Caco-2 (cell line): Measurements from ENCODE around the gene SLC39A11. TPM values are rescaled to one million over a fixed set of nuclear protein-coding genes. Genes with fewer than 3 reads are reported as not detected.

Experiments
- BruUV-seq: library from RNA; stranded (reverse); fragments of 400-500 nt; replicated peaks from 2 replicates; lab custom pipeline; 2021; lab: Mats Ljungman, UMichigan
- CTCF ChIA-PET: fragments of 300-600 bp; sonication (Branson Sonifier 250); formaldehyde crosslinking; loops from one replicate; lab custom pipeline; 2022; ENCODE audit warnings: antibody characterized with exemption; lab: Charles Lee
- POLR2A ChIA-PET: fragments of 300-600 bp; sonication (Branson Sonifier 250); formaldehyde crosslinking; loops from one replicate; lab custom pipeline; 2022; ENCODE audit warnings: antibody characterized with exemption; lab: Charles Lee
- DNase-seq, 2 experiments: peaks; one replicate each; pipeline versions ENCODE4 v3.0.0 to v3.0.0-alpha.2; 2020 to 2022
- H3K27me3 ChIP-seq: replicated peaks from 2 replicates; pipeline ENCODE4 v1.6.0; 2011; ENCODE audit warnings: low read length; ENCODE audit not compliant: control insufficient read depth, insufficient read depth
- H3K36me3 ChIP-seq: 2 replicates; pipeline ENCODE4 v1.5.1; 2011; ENCODE audit warnings: low read length; ENCODE audit not compliant: control insufficient read depth, insufficient read depth
- H3K4me1 ChIP-seq: fragments of 250-450 bp; sonication (Bioruptor Pico); 2 replicates; pipeline ENCODE4 v1.5.1; 2020; ENCODE audit warnings: mild to moderate bottlenecking
- H3K4me3 ChIP-seq: 2 replicates; pipeline ENCODE4 v1.5.1; 2011; ENCODE audit warnings: low read depth, mild to moderate bottlenecking, control low read depth, low read length
- H3K9me3 ChIP-seq: fragments of 250-450 bp; sonication (Bioruptor Pico); 2 replicates; pipeline ENCODE4 v1.5.1; 2020; ENCODE audit warnings: mild to moderate bottlenecking, moderate library complexity
- H3K27ac Mint-ChIP-seq: one replicate; pipeline ENCODE4 v1.8.0; 2022; ENCODE audit warnings: mixed read lengths; ENCODE audit not compliant: unreplicated experiment
- H3K27me3 Mint-ChIP-seq: one replicate; pipeline ENCODE4 v1.8.0; 2022; ENCODE audit warnings: mixed read lengths; ENCODE audit not compliant: insufficient read depth, unreplicated experiment
- H3K36me3 Mint-ChIP-seq: one replicate; pipeline ENCODE4 v1.8.0; 2022; ENCODE audit warnings: mild to moderate bottlenecking, mixed read lengths; ENCODE audit not compliant: insufficient read depth, unreplicated experiment
- H3K4me1 Mint-ChIP-seq: one replicate; pipeline ENCODE4 v1.8.0; 2022; ENCODE audit warnings: low read depth, mixed read lengths; ENCODE audit not compliant: unreplicated experiment
- H3K4me3 Mint-ChIP-seq: one replicate; pipeline ENCODE4 v1.8.0; 2022; ENCODE audit warnings: mild to moderate bottlenecking, moderate library complexity, mixed read lengths; ENCODE audit not compliant: unreplicated experiment
- H3K9me3 Mint-ChIP-seq: one replicate; pipeline ENCODE4 v1.8.0; 2022; ENCODE audit warnings: mixed read lengths; ENCODE audit not compliant: unreplicated experiment
- CTCF ChIP-seq, 2 experiments: fragments of 200-600 bp in 1 of 2; IDR thresholded peaks; 1 replicate in 1 of 2; 2 replicates in 1 of 2; pipeline versions ENCODE4 v1.5.1 to v1.8.0; 2011 to 2022; ENCODE audit warnings: antibody characterized with exemption in 1 of 2, control low read depth in 1 of 2, inconsistent platforms in 1 of 2, low read depth in 1 of 2, low read length in 1 of 2, mild to moderate bottlenecking in 1 of 2, moderate library complexity in 1 of 2; ENCODE audit not compliant: insufficient read depth in 1 of 2, severe bottlenecking in 1 of 2, unreplicated experiment in 1 of 2
- intact Hi-C: fragments of 100-400 bp; cut with micrococcal nuclease; formaldehyde crosslinking; loops from one replicate; pipeline ENCODE4 v1.10.0; 2022; ENCODE audit not compliant: unreplicated experiment
- total RNA-seq: library from RNA; stranded (reverse); gene quantifications from 2 replicates; pipeline ENCODE4 v1.2.3, GENCODE V29; 2022

Gene SLC39A11
- total RNA-seq, 1 experiment from 2014 or later: 26.4 TPM

DNA sequence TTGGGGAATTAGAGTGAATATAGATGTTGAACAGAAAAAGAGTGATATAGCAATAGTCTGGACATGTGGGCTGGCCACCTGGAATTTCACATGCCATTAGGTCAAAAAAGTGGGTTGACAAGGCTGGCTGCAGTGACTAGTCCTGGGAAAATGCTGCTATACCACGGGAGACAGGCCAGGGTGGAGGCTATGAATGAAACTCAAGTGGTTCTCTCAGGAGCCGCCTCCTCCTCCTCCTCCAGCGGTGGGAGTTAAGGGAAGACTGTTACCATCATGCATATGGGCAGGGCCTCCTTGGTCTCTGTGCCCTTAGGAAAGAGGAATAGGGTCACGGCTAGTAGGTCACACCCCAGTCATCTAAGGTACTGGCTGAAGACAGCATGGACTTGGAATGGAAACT is 448.0 kb downstream of the SLC39A11 start:
- H3K4me3 ChIP-seq: no peak overlapping the region
- TF ChIP-seq CTCF (IDR thresholded peaks at IDR 0.05; ENCODE audit: insufficient read depth in 1 of 2, low read depth in 1 of 2, low read length in 1 of 2, severe bottlenecking in 1 of 2, unreplicated experiment in 1 of 2): no peak
- no TSS peak for BruUV-seq
- peaks cover 12% of the 10 kb centered on the region for H3K9me3 ChIP-seq
- no peak for DNase-seq
- POLR2A ChIA-PET: no interaction called here
- H3K4me1 Mint-ChIP-seq: no peaks in the 10 kb centered on the region
- CTCF ChIA-PET: interaction anchor here (2.3 kb wide), 1 partner anchor 88 kb away, joined by 9 read pairs; no protein-coding TSS in a partner anchor
- no peak overlapping the region for H3K4me3 Mint-ChIP-seq
- no peaks in the 10 kb centered on the region for H3K9me3 Mint-ChIP-seq
- no peaks in the 10 kb centered on the region for H3K27me3 ChIP-seq
- H3K27me3 Mint-ChIP-seq: no peaks in the 10 kb centered on the region
- no peaks in the 10 kb centered on the region for H3K36me3 ChIP-seq
- peaks cover 5% of the 10 kb centered on the region for H3K36me3 Mint-ChIP-seq
- no peak overlapping the region for H3K27ac Mint-ChIP-seq
- intact Hi-C loops: no loop called here
- peaks cover 8% of the 10 kb centered on the region for H3K4me1 ChIP-seq

DNA sequence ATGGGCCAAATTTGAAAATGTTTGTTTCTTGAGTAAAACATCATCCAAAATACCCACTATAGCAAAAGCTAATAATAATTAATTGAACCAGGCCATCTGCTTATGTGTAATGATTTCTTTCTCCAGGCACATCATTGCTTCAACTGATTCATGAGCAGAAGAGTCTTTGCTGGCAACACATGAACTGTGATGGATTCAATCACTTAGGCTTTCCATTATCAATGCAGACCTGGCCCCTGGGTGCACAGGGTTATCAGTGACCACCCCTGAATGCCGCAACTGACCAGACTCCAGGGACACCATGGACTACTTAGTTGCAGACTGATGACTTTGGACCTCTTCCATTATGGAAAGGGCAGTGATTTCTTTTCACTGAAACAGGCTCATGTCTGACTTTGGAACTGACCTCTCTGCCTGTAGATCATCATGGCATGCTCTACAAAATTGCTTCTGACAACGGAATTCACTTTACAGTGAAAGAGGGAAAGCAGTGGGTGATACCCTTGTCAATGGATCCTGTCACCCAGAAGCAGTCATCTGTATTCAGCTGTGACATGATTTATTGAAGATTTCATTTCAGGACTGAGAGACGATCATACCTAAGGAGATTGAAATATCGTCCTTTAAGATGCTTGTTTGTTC is 448.8 kb downstream of the SLC39A11 start:
- H3K4me1 Mint-ChIP-seq: no peaks in the 10 kb centered on the region
- H3K4me1 ChIP-seq: peaks cover 16% of the 10 kb centered on the region
- no peak overlapping the region for H3K4me3 ChIP-seq
- ChIA-PET CTCF (no interaction called here), POLR2A (no interaction called here)
- no peak for TF ChIP-seq CTCF (IDR thresholded peaks at IDR 0.05; ENCODE audit: insufficient read depth in 1 of 2, low read depth in 1 of 2, low read length in 1 of 2, severe bottlenecking in 1 of 2, unreplicated experiment in 1 of 2)
- H3K36me3 ChIP-seq: no peaks in the 10 kb centered on the region
- BruUV-seq: no TSS peak
- no peaks in the 10 kb centered on the region for H3K9me3 Mint-ChIP-seq
- H3K27me3 Mint-ChIP-seq: no peaks in the 10 kb centered on the region
- H3K36me3 Mint-ChIP-seq: peaks cover 5% of the 10 kb centered on the region
- H3K27me3 ChIP-seq: no peaks in the 10 kb centered on the region
- no peak overlapping the region for H3K4me3 Mint-ChIP-seq
- no peak overlapping the region for H3K27ac Mint-ChIP-seq
- intact Hi-C loops: no loop called here
- no peak for DNase-seq
- peaks cover 12% of the 10 kb centered on the region for H3K9me3 ChIP-seq

DNA sequence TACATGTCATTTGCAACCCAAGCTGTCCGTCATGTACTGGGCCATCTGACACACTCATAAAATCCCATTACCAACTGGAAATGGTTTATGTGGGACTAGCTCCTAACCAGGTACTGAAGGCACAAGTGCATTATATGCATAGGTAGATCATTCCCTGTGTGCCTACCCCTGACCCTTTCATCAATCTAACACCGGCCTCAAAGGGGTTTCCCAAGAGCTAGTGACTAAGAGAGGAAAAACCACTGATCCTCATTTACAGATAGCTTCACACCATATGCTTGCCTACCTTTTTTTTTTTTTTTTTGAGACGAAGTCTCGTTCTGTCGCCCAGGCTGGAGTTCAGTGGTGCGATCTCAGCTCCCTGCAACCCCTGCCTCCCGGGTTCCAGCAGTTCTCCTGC is 449.8 kb downstream of the SLC39A11 start:
- Mint-ChIP-seq H3K36me3 (peaks cover 5% of the 10 kb centered on the region), H3K9me3 (no peaks in the 10 kb centered on the region), H3K27ac (no peak overlapping the region), H3K27me3 (no peaks in the 10 kb centered on the region), H3K4me1 (no peaks in the 10 kb centered on the region), H3K4me3 (no peak overlapping the region)
- H3K4me3 ChIP-seq: no peak overlapping the region
- CTCF ChIA-PET: no interaction called here
- peaks cover 17% of the 10 kb centered on the region for H3K4me1 ChIP-seq
- TF ChIP-seq CTCF (IDR thresholded peaks at IDR 0.05; ENCODE audit: insufficient read depth in 1 of 2, low read depth in 1 of 2, low read length in 1 of 2, severe bottlenecking in 1 of 2, unreplicated experiment in 1 of 2): no peak
- H3K9me3 ChIP-seq: peaks cover 12% of the 10 kb centered on the region
- no peaks in the 10 kb centered on the region for H3K36me3 ChIP-seq
- BruUV-seq: no TSS peak
- intact Hi-C loops: no loop called here
- no peak for DNase-seq
- H3K27me3 ChIP-seq: no peaks in the 10 kb centered on the region
- POLR2A ChIA-PET: no interaction called here
